GM21447 (cell line): Measurements from ENCODE around the gene SETDB1.
"Not testable (repeated sequence)": the region's sequence is repeated elsewhere in the genome, so short reads cannot be mapped to it uniquely, and the experiment has no call there.

Source experiments
- ATAC-seq: cut with Tn5 transposase; IDR thresholded peaks from one replicate; pipeline ENCODE4 v1.9.1; 2021; ENCODE audit not compliant: unreplicated experiment

The SETDB1 gene

DNA sequence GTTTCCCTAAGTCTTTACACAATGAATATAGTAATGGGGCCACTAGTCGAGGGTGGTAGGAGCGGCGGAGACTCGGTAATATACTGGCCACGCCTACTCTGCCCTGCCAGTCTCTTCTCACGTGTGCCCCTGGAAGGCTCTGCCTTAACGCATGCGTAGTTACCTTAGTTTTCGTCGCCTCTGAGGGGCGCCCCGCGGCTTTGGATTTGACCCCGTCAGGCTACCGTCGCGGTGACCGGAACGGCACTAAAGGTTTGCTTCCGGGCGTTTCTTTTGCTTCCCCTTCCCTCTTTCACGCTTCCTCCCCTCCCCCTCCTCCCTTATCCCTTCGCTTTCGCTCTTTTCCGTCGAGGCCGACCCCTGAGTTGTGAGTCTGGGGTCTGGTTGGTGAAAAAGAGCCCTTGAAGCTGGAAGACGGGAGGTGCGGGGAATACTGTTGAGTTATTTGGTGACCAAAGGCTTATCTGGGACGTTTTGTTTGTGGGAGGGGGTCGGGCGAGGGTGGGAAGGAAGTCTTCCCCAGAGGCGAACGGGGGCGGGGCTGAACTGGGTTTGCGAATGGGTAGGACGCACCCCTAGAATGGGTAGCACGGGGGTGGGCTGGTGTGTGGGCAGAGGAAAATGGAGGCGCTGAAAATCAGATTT lies at the start of gene SETDB1:
TSS of gene SETDB1 (plus strand) at position 267 of the 645 bp plus-strand sequence. CDS start 1,352 bp downstream, outside the sequence.
- ATAC-seq, result peak; percentile 86

GRCh38 chr1:150878931-150879330 lies 47.2 kb upstream of the SETDB1 start:
- ATAC-seq, result not testable (repeated sequence)

- ATAC-seq, result no peak
These were observed 44.7 kb upstream of the SETDB1 start for GRCh38 chr1:150881331-150882070.

DNA sequence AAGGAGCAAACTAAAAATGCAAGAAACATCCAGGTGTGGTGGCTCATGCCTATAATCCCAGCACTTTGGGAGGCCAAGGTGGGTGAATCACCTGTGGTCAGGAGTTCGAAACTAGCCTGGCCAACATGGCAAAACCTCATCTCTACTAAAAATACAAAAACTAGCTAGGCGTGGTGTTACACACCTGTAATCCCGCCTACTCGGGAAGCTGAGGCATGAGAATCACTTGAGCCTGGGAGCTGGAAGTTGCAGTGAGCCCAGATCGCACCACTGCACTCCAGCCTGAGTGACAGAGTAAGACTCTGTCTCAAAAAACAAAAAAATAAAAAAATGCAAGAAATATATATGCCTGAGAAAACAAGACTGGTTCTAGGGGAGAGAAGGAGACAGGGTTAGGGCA lies 43.0 kb upstream of the SETDB1 start:
- ATAC-seq, result not testable (repeated sequence)

DNA sequence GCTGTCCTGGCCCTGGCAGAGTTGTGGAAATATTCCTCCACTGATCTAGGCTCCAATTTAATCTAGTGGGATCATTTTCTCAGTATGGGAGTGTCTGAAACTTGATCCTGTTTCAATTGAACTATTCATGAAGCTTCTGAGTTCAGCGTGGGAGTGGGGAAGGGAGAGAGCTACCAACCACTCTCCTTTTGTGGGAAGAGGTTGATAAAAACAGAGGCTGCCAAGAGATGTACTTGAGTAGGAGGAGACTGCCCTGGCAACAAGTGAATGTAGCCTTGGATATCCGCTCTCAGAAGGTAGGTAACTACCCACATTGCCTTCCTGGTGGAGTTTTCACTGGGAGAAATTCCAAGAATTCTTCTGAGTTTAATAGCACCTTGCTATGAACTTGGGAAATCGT lies 39.1 kb upstream of the SETDB1 start, which contains the start of gene CTXND2:
TSS of gene CTXND2 (plus strand) at position 119 of the 400 bp plus-strand sequence. CDS start 25,179 bp downstream, outside the sequence.
- no peak for ATAC-seq

GRCh38 chr1:150888727-150889126 lies 37.4 kb upstream of the SETDB1 start:
- ATAC-seq, result no peak

GRCh38 chr1:150890033-150890416 lies 36.1 kb upstream of the SETDB1 start:
- ATAC-seq, result peak; percentile 76

DNA sequence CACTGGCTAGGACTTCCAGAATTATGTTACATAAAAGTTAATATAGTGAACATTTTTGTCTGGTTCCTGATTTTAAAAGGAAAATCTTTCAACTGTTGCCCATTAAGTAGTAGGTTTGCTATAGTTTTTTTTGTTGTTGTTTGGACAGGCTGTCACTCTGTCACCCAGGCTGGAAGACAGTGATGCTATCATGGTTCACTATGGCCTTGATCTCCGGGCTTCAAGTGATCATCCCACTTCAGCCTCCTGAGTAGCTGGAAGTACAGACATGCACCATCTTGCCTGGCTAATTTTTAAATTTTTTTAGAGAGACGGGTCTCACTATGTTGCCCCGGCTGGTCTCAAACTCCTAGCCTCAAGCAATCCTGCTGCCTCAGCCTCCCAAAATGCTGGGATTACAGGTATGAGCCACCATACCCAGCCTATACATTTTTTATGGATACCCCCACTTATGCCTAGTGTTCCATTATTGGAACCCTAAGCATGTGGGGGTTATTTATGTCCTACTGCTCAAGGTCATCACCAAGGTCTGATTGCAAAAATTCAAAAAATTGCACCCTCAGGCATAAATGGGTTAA lies 32.7 kb upstream of the SETDB1 start:
- no peak for ATAC-seq

DNA sequence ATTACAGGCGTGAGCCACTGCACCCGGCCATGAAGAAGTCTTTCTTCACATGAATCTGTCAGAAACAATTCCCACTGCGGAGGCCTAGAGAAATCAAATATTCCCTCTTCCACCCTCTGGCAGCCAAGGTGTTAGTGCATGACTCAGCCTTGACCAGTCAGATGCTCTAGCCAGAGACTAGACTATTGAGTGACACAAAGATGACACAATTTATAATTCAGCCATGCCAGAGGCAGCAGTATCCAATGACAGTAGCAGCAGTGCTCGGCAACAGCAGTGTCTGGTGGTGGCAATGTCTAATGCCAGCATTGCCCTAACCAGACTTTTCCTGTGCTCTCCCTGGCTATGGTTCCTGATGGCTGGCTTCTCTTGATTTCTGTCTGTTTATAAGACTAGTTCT lies 30.5 kb upstream of the SETDB1 start:
- no peak for ATAC-seq

- ATAC-seq, result not testable (repeated sequence)
These were observed 26.4 kb upstream of the SETDB1 start for GRCh38 chr1:150899795-150900194.

DNA sequence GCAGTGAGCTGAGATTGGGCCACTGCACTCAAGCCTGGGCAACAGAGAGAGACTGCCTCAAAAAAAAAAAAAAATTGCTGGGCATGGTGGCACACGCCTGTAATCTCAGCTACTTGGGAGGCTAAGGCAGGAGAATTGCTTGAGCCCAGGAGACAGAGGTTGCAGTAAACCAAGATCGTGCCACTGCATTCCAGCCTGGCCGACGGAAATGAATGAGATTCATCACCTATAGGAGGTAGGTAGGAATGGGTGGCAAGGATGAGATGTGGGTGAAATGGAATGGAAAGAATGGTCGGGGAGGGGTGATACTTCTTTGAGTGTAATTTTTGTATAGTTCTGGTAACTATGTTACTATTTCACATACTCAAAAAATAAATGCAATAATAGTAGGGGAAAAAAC lies 23.8 kb upstream of the SETDB1 start:
- no peak for ATAC-seq

DNA sequence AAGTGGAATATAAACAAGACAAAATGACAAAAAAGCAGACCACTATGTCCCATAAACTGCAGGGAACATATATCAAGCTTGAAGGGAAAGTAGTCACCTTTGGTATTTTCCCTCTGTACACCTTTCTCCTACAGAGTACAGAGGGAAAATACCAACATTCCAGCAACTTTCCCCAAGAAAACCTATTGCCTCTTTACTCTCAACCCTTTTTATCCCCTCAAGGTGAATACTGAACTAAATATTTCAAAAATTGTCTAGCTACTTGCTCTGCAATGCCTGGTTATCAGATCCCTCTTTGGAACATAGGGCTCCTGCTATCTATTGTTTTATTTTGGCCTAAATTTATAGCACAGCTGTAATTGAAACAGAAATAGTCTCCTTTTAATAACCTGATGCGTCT lies 23.4 kb upstream of the SETDB1 start:
- no peak for ATAC-seq

DNA sequence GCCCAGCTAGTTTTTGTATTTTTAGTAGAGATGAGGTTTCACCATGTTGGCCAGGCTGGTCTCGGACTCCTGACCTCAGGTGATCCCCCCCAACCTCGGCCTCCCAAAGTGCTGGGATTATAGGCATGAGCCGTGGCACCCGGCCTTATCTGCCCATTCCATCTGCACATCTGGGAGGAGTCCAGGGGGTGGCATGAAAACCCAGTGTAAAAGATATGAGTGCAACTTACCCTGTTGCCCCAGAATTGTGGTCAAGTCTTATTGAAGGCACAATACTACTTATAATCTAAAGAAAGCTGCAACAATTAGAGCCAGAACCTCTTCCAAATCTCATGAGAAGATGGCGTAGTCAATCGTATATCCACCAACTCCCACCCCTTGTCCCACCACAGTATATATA lies 20.9 kb upstream of the SETDB1 start:
- ATAC-seq, result no peak

- ATAC-seq, result no peak
These were observed 19.8 kb upstream of the SETDB1 start for GRCh38 chr1:150906329-150906728.

- no peak for ATAC-seq
These were observed 19.4 kb upstream of the SETDB1 start for GRCh38 chr1:150906813-150907212.

DNA sequence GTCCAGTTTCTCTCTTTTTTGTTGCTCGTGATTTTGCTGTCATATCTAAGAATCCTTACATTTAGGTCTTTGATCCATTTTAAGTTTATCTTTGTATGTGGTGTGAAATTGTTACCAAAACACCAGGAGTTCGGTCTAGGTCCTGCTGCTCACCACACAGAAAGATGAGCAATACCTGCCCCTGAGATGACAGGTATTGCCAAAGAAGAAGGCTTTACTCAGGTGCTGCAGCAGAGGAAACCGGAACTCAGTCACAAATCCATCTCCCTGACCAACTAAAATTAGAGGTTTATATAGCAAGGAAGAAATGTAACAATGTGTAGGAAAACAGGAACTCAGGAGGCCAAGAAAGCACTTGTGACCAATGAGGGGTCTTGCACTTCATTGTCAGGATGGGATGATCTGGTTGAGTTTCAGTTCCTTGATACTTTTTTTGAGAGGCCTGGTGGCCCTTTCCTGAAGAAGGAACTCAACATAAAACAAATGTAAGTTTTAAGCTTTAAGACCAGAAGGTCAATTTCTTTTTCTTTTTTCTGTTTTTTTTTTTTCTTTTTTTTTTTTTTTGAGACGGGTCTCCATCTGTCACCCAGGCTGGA lies 16.5 kb upstream of the SETDB1 start:
- ATAC-seq, result no peak

GRCh38 chr1:150912623-150913022 lies 13.5 kb upstream of the SETDB1 start:
- ATAC-seq, result no peak

DNA sequence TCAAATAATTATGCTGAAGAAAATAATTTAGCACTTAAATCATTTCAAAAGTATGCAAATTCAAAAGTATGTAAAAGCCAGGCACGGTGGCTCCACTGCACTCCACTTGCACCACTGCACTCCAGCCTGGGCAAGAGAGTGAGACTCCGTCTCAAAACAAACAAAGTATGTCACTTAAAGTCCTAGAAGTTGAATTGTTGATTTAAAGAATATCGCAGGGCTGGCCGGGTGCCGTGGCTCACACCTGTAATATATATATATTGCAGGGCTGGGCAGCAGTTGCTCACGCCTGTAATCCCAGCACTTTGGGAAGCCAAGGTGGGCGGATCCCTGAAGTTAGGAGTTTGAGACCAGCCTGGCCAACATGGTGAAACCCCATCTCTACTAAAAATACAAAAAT lies 8.8 kb upstream of the SETDB1 start:
- no peak for ATAC-seq

DNA sequence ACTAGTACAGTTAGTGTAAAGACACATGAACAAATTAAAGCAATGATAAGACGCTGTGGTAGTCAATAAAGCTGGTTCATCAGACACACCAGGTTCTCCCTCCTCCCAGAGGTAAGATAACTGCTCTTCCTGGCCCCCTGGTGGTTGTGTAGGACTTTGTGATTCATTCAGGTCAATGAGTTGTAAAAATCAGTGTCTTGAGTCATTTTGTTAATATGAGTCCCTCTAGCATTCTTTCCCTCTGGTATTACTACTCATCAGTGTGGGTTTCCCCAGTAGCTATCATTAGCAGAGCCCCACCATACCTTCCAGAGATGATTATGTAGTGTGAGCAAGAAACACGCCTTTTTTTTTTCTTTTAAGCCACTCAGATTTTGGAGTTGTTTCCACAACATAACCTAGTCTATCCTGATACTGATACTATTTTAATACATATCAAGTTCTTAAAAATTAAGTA lies 3.6 kb upstream of the SETDB1 start:
- ATAC-seq, result peak; percentile 39

GRCh38 chr1:150925080-150925479 lies 1.1 kb upstream of the SETDB1 start:
- no peak for ATAC-seq

GRCh38 chr1:150927624-150928023 lies 1.5 kb downstream of the SETDB1 start:
- no peak for ATAC-seq

DNA sequence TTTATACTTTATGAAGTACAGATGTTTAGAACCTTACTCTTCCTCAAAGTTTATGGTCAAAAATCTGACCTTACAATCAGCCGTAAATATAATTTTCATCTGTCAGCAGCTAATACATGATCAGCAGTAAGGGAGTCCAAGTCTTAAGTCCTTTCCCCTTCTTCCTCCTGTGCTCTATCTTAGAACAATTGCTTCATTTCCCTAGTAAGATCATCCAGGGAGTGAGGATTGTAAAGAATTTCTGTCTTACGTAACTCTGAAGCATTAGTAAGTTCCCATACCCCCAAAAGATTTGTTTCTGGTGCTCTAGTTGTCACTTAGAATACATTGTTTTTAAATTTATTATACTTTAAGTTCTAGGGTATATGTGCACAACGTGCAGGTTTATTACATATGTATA lies 2.1 kb downstream of the SETDB1 start:
- no peak for ATAC-seq
